GM18519 (cell line): ENCODE results near the gene TBL1XR1.
"Not testable (repeated sequence)": the region's sequence is repeated elsewhere in the genome, so short reads cannot be mapped to it uniquely, and the experiment has no call there.

Source experiments
- ATAC-seq: cut with Tn5 transposase; IDR thresholded peaks from one replicate; pipeline ENCODE4 v1.9.1; 2021; ENCODE audit warnings: mild to moderate bottlenecking, moderate library complexity; ENCODE audit not compliant: unreplicated experiment, low FRiP score

The TBL1XR1 gene

DNA sequence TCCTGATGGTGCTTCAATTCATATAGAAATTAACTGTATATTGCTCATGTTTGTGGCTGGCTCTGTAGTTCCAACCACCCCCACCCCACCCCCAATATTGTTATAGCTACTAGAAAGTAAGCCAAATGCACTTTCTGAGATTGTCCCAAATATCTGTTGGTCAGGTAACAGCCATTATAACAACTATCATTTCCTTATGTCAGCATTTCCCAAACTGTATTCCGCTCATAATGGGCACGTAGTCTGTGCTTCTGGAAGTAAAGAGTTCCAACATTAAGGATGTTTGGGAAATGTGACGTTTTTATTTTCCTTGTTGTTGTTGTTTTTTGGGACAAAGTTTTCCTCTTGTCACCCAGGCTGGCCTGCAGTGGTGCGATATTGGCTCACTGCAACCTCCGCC is 12.2 kb upstream of the TBL1XR1 start:
- ATAC-seq: no peak

DNA sequence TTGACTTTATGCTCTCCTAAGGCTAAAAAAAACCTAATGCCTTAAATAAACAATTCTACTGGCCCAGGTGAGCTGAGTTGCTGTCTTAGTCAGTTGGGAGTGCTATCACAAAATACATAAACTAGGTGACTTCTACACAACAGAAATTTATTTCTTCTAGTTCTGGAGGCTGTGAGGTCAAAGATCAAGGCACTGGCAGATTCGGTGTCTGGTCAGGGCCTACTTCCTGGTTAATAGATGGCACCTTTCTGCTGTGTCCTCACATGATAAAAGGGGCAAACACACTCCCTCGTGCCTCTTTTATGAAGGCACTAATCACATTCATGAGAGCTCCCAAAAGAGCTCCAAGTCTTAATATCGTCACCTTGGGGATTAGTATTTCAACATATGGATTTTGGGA is 11.5 kb upstream of the TBL1XR1 start:
- no peak for ATAC-seq

DNA sequence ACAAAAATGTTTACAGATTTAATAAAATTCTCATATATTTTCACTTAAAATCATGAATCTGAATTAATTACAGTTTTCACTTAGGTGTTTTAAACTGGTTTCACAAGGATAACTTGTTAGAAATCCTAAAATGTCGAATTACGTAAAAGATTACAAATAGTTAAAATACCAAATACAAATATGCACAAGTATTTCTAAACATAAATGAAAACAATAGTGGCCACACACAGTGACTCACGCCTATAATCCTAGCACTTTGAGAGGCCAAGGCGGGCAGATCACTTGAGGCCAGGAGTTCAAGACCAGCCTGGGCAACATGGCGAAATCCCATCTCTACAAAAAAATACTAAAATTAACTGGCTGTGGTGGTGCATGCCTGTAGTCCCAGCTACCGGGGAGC is 10.9 kb upstream of the TBL1XR1 start:
- no peak for ATAC-seq

DNA sequence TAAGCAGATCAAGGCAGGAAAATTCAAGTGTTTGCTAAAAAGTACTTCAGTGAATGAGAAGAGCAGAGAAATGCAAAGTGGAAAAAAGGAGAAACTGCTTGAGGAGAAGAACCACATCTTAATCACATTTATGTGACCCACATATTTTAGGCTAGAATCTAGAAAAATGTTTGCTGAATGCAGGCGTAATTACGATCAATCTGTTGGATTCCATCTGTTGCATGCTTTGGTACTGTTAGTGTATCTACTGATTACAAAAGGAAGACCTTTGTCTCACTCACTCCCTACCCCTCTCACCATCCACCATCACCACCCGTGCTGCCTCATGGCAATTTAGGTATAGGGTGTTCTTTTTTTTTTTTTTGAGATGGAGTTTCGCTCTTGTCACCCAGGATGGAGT is 9.7 kb upstream of the TBL1XR1 start:
- ATAC-seq: no peak

DNA sequence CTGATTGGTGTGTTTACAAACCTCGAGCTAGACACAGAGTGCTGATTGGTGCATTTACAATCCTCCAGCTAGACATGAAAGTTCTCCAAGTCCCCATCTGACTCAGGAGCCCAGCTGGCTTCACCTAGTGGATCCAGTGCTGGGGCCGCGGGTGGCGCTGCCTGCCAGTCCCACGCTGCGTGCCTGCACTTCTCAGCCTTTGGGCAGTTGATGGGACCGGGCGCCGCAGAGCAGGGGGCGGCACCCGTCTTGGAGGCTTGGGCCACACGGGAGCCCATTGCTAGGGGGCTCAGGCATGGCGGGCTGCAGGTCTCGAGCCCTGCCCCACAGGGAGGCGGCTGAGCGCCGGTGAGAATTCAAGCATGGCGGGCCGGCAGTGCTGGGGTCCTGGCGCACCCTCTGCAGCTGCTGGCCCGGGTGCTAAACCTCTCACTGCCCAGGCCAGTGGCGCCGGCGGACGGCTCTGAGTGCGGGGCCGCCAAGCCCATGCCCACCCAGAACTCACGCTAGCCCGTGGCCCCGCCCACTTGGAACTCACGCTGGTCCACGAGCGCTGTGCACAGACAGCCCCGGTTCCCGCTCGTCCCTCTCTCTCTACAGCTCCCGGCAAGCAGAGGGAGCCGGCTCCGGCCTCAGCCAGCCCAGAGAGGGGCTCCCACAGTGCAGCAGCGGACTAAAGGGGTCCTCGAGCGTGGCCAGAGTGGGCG is 6.6 kb upstream of the TBL1XR1 start:
- no peak for ATAC-seq

DNA sequence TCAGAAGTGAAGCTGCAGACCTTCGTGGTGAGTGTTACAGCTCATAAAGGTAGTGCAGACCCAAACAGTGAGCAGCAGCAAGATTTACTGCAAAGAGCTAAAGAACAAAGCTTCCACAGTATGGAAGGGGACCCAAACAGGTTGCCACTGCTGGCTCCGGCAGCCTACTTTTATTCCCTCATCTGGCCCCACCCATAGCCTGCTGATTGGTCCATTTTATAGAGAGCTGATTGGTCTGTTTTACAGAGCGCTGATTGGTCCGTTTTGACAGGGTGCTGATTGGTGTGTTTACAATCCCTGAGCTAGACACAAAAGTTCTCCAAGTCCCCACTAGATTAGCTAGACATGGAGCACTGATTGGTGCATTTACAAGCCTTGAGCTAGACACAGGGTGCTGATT is 5.7 kb upstream of the TBL1XR1 start:
- ATAC-seq: not testable (repeated sequence)

DNA sequence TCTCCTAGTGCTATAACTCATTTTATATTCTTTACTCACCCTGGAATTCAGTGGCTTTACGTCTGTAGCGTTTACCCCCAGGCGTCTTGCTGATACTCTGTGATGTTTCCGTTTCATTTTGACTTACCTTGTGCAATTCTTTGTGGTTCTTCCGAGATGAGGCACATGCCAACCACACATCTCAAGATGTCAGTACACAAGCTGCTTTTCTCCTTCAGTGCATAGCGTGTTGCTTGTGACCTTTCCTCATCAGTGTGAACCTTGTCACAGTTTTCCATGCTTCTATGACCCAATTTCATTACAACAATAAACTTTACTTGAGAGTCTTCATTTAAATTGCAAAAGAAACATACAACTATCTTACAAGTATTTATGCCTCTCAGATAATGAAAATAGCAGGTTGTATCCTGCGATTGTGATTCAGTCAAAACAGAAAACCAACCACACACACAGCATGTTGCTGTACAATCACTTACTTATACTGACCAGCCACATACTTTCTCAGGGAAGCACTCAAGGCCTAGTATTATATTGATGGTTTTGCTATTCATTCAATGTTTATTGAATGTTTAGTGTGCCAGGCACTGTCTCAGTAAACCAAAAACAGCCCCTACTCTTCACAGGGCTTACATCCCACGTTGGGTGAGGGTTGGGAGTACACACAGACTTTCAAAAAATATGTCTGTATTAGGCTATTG is 4.6 kb upstream of the TBL1XR1 start:
- ATAC-seq: peak; percentile 82

DNA sequence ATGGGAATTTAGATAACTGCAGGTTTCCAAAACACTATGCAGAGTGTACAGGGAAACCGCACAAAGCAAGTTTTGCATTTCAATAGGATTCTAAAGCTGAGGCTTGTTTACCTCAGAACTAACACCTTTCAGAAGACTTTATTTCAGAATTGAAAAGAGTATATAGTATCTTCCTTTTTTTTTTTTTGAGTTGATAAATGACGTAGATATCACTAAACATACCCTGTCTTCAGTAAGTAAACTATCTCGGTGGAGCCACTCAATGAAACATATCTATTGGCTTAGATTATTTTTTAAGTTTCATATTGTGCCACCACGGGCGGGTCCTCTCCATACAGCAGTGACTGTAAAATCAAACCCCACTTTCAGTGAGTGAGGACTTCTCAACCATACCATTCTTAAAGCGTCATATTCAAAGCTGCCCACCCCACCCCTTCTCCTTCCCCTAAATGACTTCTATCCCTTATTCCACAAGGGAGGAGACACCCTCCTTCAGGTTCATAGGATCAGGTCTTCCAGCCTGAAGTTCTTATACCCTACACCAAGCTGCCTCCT is 2.0 kb upstream of the TBL1XR1 start:
- no peak for ATAC-seq

DNA sequence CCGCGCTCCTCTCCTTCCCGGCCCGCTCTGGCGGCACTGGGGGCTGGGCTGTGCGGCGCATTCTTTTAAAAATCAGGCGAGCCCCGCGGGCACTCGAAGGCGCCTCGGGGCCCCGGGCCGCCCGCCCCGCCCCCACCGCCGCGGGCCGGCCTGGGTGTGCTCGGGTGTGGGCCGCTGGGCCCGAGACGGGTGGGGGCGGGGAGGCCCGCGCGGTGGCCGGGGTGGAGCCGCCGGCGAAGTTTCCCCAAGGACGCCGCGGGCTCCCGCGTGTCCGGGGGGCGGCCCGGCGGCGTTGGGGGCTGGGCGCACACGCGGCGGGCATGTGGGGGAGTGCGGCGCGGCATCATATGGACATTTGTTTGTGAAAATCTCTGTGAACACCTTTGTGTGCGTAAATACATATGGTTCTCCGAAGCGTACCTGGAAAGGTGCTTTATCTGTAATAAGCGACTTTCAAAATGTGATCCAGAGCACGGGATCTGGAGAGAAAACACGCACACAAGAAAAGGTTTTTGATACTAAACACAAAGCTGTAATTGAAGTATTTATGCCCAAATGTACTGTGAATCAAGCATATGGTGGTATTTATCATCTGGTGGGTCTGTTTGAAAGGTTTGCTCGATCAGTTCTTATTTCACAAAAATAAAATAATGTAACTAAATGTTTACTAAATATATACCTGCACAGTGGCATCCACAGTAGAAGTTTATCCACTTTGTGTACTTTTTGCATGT is 612 bp upstream of the TBL1XR1 start:
- ATAC-seq: peak; percentile 12

DNA sequence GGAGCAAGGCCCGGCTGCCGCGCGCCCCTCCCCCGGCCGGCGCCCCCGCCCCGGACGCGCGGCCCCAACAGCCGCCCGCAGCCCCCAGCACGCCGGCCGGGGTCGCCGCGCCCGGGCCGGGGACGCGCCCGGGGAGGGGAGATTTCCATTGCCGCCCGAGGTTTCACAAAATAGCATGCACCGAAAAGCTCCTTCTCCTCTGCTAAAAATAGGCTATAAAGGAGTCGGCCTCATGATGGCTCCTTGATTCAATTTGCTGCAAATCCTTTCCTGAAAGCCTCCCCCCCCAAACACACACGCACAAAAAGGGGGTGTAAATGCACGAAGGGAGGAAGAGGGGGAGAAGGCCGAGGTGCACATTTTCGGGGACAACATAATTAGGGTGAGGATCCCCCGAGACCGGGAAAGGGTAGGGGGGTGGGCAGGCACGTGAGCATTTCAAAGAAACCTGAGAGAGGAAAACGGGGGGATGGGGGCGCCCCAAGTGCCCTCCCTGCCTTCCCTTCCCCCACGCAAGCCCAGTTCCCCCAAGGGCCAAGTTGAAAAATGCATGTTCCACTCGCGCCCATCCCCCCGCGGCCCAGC is 734 bp downstream of the TBL1XR1 start:
- ATAC-seq: no peak

DNA sequence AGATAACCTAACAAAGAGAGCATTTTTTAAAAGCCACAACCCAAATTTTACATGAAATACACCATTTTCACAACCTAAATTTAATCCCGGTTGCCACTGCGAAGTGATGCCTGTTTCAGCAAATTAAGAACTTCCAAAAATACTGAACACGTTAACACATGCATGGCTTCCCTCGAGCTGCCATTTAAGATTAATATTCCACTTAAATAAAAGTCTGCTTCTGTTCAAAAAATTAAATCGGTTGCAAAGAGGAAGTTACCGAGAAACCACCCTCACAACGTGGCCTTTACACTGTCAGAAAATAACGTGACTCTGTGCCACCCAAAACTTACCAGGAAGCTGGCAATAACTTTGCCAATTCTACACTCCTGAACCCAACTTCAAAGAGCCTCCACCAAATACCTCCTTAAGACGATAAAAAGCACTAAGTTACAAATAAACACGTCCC is 1.2 kb downstream of the TBL1XR1 start:
- no peak for ATAC-seq

DNA sequence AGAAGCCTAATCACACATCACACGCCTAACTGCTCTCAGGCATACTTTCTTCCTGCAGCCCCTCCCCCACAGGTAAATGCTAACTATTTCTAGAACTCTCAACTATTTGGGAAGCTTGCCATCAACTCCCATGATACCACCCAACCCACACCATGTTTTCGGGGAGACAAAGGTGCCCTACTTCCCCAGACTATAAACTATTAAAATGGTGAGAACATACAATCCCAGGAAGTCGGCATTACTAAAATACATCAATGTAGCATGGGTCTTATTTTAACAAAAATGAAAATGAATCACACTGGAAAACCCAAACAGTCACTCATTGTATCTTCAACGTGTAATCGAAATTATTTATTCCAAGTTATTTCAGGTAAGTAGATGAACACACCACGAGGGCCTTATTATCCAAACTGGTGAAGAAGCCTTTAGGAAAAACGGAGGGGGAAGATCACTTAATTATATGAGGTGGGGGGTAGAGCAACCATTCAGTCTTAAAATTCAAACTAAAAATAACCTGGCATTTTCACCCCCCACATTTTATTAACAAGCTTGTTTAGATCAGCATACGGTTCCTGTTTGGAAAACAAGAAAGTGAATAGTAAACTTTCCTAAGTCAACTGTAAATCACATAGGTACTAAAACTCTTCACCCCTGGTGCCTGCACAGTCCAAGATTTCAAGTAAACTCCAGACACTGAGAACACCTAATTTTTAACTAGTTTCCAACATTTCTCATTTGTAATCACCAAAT is 1.9 kb downstream of the TBL1XR1 start:
- ATAC-seq: no peak

DNA sequence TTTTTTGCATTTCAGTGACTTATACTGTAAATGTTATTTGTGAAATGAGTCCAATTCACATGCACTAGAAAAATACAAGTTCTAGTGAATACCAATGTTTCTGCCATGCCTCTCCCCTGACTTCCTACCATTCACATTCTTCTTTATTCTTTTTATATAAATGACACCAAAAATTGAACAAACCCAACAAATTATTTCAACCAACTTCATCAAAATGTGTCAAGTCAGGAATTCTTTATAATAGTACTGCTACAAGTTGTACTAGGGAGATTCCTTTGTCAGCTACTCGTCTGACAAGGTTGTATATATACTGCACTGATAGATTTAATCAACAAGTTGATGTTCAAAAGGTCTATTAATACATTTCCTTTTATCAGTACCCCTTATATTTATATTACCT is 3.0 kb downstream of the TBL1XR1 start:
- ATAC-seq: no peak

DNA sequence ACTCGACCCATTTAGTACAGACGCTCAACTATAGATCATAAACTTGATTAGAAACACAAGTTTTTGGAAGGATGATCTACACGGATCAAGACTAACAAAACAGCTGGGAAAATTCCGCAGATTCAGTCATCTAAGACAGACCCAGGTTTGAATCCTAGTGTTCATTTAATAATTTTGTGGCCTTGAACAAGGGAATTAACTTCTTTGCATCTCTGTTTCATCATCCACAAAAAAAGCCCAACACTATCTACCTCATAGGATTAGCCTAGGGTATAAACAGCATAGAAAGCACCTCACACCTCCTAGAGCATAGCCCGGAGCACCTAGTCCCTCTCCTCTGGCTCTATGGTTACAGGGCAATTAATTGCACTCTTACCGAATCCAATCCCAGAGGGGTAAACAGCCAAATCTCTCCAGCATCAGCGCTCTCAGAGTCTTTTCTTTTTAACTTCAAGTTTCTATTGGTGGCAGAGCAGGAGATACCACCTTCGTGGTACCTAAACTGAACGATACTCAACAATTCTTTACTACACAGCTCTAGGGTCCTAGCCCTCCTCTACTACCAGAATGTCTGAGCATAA is 3.5 kb downstream of the TBL1XR1 start:
- no peak for ATAC-seq

DNA sequence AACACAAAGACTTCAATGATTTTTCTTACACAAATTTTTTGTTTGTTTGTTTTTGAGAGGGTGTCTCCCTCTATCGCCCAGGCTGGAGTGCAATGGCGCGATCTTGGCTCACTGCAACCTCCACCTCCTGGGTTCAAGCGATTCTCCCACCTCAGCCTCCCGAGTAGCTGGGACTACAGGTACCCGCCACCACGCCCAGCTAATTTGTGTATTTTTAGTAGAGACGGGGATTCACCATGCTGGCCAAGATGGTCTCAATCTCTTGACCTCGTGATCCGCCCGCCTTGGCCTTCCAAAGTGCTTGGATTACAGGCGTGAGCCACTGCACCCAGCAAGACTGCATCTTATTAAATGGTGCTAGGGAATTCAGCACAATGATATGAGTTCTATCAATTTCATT is 4.0 kb downstream of the TBL1XR1 start:
- not testable (repeated sequence) for ATAC-seq

DNA sequence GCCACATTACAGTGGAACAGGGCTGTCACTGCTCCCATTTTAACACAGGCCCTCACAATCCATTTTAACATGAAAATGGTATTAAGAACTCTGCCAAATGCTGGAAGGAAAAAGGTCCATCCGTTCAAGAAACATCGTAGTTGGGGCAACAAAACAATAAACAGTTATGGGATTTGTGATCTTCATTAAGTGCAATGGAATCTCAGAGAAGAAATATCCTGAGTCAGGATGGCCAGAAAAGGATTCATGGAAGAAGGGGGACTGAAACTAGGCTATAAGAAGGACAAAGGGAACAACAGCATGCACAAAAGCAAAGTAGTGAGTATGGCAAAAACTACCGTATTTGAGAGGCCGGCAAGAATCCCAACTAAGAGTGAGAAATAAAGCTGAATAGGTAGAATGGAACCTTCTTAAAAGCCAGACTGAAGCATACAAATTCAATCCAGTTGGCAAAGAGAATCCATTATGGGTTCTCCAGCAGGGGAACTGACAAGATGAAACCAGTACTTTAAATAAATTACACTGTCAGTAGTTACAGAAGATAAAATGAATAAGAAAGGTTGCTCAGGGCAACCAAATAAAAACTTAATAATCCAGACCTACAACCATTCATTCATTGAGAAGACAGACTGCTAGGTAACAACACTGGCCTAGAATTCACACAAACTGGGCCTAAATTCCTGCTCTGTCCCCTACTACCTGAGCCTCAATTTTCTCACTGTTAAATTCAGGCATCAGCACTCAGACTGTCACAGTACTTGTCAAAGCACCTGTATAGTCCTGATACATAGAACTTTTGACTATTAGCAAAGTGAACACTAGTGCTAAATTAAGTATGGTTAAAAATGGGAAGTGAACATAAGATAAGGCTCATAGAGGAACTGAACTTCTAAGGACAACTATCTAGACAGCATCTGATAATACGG is 6.3 kb downstream of the TBL1XR1 start:
- peak; percentile 45 for ATAC-seq

DNA sequence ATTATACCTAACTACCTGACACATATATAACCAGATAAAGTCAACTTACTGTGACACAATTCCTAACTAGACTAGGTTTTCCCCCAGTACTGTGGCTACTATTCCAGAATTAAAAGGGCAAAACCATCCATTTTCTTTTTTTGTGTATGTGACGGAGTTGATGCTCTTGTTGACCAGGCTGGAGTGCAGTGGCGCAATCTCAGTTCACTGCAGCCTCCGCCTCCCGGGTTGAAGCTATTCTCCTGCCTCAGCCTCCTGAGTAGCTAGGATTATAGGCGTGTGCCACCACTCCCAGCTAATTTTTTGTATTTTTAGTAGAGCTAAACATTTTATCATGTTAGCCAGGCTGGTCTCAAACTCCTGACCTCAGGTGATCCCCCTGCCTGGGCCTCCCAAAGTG is 7.1 kb downstream of the TBL1XR1 start:
- ATAC-seq: not testable (repeated sequence)

DNA sequence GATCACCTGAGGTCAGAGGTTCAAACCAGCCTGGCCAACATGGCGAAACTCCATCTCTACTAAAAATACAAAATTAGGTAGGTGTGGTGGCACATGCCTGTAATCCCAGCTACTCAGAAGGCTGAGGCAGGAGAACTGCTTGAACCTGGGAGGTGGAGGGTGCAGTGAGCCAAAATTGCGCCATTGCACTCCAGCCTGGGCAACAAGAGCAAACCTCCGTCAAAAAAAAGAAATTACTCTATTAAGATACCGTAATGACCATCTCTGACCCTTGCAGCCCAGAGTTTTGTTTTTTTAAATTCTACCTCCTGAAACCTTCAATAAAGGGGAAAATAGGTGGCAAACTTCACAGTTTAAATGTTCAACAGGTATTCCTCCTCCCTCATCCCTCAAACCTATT is 9.0 kb downstream of the TBL1XR1 start:
- ATAC-seq: not testable (repeated sequence)

DNA sequence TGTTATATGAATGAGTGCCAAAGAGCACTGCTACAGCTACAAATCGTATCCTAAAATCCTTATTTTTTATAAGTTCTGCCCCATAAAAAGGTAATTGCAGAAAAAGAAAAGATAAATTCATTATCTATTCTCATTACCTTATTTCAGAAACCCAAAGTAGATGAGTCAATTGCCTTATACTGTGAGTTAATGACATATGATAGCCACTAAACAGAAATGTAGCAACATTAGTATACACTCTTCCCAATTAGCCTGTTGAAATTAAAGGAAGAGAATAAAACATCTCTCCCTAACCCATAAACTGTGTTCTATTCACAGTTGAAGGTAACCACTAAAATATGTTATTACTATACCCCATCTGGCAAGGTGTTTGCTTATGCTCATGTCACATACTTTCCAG is 11.0 kb downstream of the TBL1XR1 start:
- ATAC-seq: no peak
